LNCAP (cell line): ENCODE results near the gene ATP4A.

ENCODE experiments used
- TF ChIP-seq, protein P1 (sequence below): fragments of 450-650 bp; IDR thresholded peaks from 2 replicates; pipeline ENCODE4 v1.5.1; 2017; ENCODE audit warnings: mild to moderate bottlenecking

Gene ATP4A

DNA sequence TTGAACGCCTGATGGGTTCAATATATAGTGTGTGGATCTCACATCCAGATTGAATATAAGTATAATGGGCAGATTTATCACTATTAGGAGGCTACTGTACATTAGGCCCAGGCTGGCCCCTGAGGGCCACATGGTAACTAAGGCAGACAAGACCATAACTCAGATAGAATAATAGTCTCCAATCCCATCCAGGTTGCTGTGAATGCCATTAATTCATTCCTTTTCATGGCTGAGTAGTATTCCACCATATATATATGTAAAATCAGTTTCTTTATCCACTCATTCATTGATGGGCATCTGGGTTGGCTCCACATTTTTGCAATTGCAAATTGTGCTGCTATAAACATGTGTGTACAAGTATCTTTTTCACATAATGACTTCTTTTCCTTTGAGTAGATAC lies 14.5 kb upstream of the ATP4A start:
- TF ChIP-seq, protein P1, sequence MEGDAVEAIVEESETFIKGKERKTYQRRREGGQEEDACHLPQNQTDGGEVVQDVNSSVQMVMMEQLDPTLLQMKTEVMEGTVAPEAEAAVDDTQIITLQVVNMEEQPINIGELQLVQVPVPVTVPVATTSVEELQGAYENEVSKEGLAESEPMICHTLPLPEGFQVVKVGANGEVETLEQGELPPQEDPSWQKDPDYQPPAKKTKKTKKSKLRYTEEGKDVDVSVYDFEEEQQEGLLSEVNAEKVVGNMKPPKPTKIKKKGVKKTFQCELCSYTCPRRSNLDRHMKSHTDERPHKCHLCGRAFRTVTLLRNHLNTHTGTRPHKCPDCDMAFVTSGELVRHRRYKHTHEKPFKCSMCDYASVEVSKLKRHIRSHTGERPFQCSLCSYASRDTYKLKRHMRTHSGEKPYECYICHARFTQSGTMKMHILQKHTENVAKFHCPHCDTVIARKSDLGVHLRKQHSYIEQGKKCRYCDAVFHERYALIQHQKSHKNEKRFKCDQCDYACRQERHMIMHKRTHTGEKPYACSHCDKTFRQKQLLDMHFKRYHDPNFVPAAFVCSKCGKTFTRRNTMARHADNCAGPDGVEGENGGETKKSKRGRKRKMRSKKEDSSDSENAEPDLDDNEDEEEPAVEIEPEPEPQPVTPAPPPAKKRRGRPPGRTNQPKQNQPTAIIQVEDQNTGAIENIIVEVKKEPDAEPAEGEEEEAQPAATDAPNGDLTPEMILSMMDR = no peak

DNA sequence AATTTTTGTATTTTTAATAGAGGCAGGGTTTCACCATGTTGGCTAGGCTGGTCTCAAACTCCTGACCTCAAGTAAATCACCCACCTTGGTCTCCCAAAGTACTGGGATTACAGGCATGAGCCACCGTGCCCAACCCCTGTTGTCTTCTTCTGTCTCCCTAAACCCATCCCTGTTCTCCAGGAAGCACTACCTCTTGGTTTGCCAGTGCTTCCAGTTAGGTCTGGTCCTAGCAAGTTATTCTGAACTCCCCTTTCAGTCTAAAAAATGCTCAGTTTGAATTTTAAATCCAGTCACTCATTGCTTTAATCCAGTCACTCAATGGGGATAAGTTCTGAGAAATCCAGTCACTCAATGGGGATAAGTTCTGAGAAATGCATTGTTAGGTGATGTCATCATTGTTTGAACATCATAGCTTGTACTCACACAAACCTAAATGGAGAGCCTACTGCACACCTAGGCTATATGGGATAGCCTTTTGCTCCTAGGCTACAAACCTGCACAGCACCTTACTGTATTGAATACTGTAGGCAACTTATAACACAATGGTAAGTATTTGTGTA lies 8.0 kb upstream of the ATP4A start:
- TF ChIP-seq, protein P1 = no peak

DNA sequence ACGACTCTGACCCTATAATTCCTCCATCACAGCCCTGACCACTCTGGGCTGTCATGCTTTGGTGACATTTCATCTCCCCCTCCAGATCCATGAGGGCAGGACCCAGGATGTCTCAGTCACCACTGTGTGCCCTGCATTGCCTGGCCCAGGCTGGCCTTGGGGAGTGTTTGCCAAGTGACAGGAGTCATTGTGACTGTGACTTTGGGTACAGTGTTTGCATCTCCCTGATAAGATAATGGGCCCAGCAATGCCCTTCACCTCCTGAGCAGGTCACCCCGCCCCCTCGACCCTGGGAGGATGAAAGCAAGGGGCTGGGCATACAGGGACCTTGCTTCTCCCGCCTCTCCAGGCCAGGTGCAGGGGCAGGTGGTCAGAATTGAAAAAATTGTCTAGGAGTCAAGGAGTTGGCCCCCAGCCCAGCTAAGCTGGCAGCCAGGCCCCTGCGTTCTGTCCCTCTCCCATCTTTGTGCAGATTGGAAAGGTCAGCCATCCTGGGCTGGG lies 5.9 kb upstream of the ATP4A start:
- TF ChIP-seq, protein P1 = no peak

DNA sequence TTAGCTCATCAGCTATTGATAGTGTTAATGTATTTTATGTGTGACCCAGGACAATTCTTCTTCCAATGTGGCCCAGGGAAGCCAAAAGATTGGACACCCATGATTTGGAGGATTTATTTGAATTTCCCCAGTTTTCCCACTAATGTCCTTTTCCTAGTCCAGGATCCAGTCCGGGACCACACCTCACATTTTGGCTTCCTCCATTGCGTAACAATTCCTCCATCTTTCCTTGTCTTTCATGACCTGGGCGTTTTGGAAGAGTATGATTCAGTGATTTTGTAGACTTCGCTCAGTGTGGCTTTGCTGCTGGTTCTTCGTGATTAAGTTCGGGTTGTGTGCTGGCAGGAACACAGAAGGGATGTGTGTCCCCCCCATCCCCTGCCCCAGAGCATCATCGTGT lies 3.3 kb upstream of the ATP4A start:
- TF ChIP-seq, protein P1 = no peak

DNA sequence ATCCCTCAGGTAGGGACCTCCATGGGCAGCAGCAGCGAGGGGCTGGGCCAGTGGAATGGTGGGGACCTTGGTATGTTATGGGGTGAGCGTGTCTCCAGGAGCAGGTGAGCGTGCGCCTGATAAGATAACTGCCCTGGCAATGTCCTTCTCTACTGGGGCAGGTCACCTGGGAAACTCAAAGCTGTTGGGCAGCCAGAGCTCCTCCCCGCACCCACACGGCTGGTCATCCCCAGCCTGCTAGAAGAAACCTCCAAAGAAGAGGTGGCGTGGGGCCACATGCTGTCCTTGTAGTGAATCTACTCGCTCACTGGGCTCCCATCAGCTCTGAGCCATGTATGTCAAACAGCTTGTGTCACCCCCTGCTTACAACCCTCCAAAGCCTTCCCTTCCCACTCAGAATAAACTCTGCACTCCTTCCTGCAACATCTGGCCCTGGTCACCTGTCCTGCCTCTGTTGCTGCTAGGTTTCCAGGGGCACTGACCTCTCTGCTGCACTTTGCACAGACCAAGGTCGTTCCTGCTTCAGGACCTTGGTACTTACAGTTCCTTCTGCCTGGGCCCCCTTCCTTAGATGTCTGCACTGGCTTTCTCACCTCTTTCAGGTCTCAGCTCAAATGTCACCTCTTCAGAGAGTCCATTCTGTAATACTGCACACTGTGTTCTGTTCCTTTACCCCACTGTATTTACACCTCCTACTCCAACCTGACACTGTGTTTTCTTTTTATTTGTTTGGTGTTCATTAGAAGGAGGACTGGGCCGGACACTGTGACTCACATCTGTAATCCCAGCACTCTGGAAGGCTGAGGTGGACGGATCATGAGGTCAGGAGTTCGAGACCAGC lies 1.8 kb upstream of the ATP4A start:
- TF ChIP-seq, protein P1 = no peak

DNA sequence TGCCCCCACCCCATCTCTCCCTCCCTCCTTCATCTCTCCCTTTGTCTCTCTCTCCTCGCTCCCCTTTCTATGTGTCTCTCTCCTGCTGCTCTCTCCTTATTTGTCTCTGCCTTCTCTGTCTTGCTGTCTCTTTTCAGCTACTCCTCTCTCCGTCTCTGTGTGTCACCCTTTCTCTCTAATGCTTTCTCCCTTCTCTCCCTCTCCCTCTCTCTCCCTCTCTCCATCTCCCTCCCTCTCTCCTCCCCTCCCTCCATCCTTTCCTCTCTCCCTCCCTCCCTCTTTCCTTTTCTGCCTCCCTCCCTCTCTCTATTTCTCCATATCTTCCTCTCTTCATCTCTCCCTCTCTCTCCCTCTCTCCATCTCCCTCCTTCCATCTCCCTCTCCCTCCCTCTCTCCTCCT lies 682 bp downstream of the ATP4A start:
- TF ChIP-seq, protein P1 = no peak

DNA sequence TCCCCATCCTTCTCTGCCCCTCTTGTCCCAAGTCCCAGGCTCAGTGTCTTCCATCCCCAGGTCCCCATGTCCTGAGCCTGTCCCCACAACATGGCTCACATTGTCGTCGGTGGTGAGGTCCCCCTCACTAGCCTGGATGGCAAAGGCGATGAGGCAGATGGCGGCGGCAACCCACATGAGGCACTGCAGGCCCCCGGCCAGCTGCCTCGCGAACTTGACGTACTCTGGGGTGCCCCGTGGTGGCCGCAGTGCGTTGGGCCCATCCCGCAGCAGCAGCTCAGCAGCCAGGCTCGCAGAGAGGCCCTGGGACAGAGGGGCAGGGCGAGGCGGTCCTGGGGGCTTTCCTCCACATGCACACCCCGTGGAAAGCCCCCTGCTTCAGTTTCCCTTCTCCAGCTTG lies 1.1 kb downstream of the ATP4A start:
- TF ChIP-seq, protein P1 = no peak
